Measurements from ENCODE around the gene FAM120A. TPM values are rescaled to one million over a fixed set of nuclear protein-coding genes. Genes with fewer than 3 reads are reported as not detected.

The FAM120A gene
- total and polyA plus RNA-seq, 7 donors, result 37.9 to 126 (median 70.1) TPM

GRCh38 chr9:93606187-93606586 is 154.7 kb downstream of the FAM120A start:
- no peak for TF ChIP-seq CTCF (IDR thresholded peaks at IDR 0.05)
- no peak overlapping the region for H3K27ac ChIP-seq
- DNase-seq, result no peak
- H3K4me3 ChIP-seq, result no peak overlapping the region
- 63 to 98% (median 69%) methylated on average over 3 of the region's 3 CpGs for WGBS, 3 donors
- intact Hi-C loops (cut with DNase I), result no loop called here
- peaks cover 8% of the 10 kb centered on the region for H3K4me1 ChIP-seq
- H3K9me3 ChIP-seq, result peaks cover 15% of the 10 kb centered on the region
- ATAC-seq, result no peak
- H3K36me3 ChIP-seq (ENCODE audit: insufficient read depth in 1 of 2, low read depth in 1 of 2), result no peaks in the 10 kb centered on the region
- H3K27me3 ChIP-seq (ENCODE audit: insufficient read depth in 3 of 3, low read length in 2 of 3), result no peaks in the 10 kb centered on the region

- 99 to 100% (median 100%) methylated on average over 1 of the region's 1 CpG for WGBS, 3 donors
- ATAC-seq (no peak), DNase-seq (no peak)
- Histone ChIP-seq H3K4me3 (no peak overlapping the region), H3K9me3 (peaks cover 15% of the 10 kb centered on the region), H3K36me3 (ENCODE audit: insufficient read depth in 1 of 2, low read depth in 1 of 2) (no peaks in the 10 kb centered on the region), H3K27ac (no peak overlapping the region), H3K27me3 (ENCODE audit: insufficient read depth in 3 of 3, low read length in 2 of 3) (no peaks in the 10 kb centered on the region), H3K4me1 (peaks cover 22% of the 10 kb centered on the region)
- TF ChIP-seq CTCF (IDR thresholded peaks at IDR 0.05), result no peak
- intact Hi-C loops (cut with DNase I), result no loop called here
Observed at GRCh38 chr9:93610206-93610605, 158.7 kb downstream of the FAM120A start.

GRCh38 chr9:93612052-93612795 is 160.7 kb downstream of the FAM120A start:
- intact Hi-C loops (cut with DNase I), result no loop called here
- WGBS, 3 donors, result 35 to 61% (median 46%) methylated on average over 2 of the region's 2 CpGs

GRCh38 chr9:93612796-93613154 is 161.3 kb downstream of the FAM120A start:
- no peak overlapping the region for H3K27ac ChIP-seq
- intact Hi-C loops (cut with DNase I), result no loop called here
- TF ChIP-seq CTCF (IDR thresholded peaks at IDR 0.05), result no peak
- WGBS, 3 donors, result 59 to 66% (median 61%) methylated on average over 5 of the region's 5 CpGs
- H3K27me3 ChIP-seq (ENCODE audit: insufficient read depth in 3 of 3, low read length in 2 of 3), result no peaks in the 10 kb centered on the region
- peak in 1 of 2 donors; percentile 26 for DNase-seq
- peak in 1 of 4 donors; percentile 43 for ATAC-seq
- H3K36me3 ChIP-seq (ENCODE audit: insufficient read depth in 1 of 2, low read depth in 1 of 2), result no peaks in the 10 kb centered on the region
- no peak overlapping the region for H3K4me3 ChIP-seq
- peaks cover 15% of the 10 kb centered on the region for H3K9me3 ChIP-seq
- H3K4me1 ChIP-seq, result peaks cover 22% of the 10 kb centered on the region

More at GRCh38 chr9:93612052-93612795, 160.7 kb downstream of the FAM120A start:
- DNase-seq (no peak), ATAC-seq (peak in 2 of 4 donors; percentile 37 to 53)
- no peak overlapping the region for H3K4me3 ChIP-seq
- peaks cover 15% of the 10 kb centered on the region for H3K9me3 ChIP-seq
- H3K4me1 ChIP-seq, result peaks cover 22% of the 10 kb centered on the region
- no peak overlapping the region for H3K27ac ChIP-seq
- no peak for TF ChIP-seq CTCF (IDR thresholded peaks at IDR 0.05)
- H3K27me3 ChIP-seq (ENCODE audit: insufficient read depth in 3 of 3, low read length in 2 of 3), result no peaks in the 10 kb centered on the region
- H3K36me3 ChIP-seq (ENCODE audit: insufficient read depth in 1 of 2, low read depth in 1 of 2), result no peaks in the 10 kb centered on the region

- H3K27ac ChIP-seq, result no peak overlapping the region
- WGBS, 3 donors, result 84 to 93% (median 87%) methylated on average over 5 of the region's 5 CpGs
- no peaks in the 10 kb centered on the region for H3K27me3 ChIP-seq (ENCODE audit: insufficient read depth in 3 of 3, low read length in 2 of 3)
- ATAC-seq, result no peak
- H3K4me1 ChIP-seq, result peaks cover 22% of the 10 kb centered on the region
- H3K36me3 ChIP-seq (ENCODE audit: insufficient read depth in 1 of 2, low read depth in 1 of 2), result no peaks in the 10 kb centered on the region
- DNase-seq, result peak in 1 of 2 donors; percentile 15
- TF ChIP-seq CTCF (IDR thresholded peaks at IDR 0.05), result no peak
- no peak overlapping the region for H3K4me3 ChIP-seq
- intact Hi-C loops (cut with DNase I), result no loop called here
- peaks cover 15% of the 10 kb centered on the region for H3K9me3 ChIP-seq
Observed at GRCh38 chr9:93613174-93613573, 161.7 kb downstream of the FAM120A start.

Data from psoas muscle (tissue), 8 donors.